ENCODE results near the gene SLC35A3.

- TF ChIP-seq CTCF (conservative IDR thresholded peaks at IDR 0.05; ENCODE audit: low read depth, low read length) (no peak), MXI1 (IDR thresholded peaks at IDR 0.05; ENCODE audit: borderline replicate concordance, low read depth, low read length) (no peak), BHLHE40 (IDR thresholded peaks at IDR 0.05; ENCODE audit: low read depth, low read length) (no peak), POLR2A (IDR thresholded peaks at IDR 0.05; ENCODE audit: low read depth, low read length) (no peak), USF2 (IDR thresholded peaks at IDR 0.05; ENCODE audit: low read depth, low read length) (no peak), NFE2L2 (IDR thresholded peaks at IDR 0.05; ENCODE audit: low read depth, low read length) (no peak), RAD21 (IDR thresholded peaks at IDR 0.05; ENCODE audit: low read length) (no peak), MAFK (IDR thresholded peaks at IDR 0.05; ENCODE audit: low read depth, low read length) (no peak), CEBPB (IDR thresholded peaks at IDR 0.05; ENCODE audit: low read depth, low read length) (no peak), RFX5 (IDR thresholded peaks at IDR 0.05; ENCODE audit: low read depth, low read length) (no peak), CHD1 (IDR thresholded peaks at IDR 0.05; ENCODE audit: low read depth, low read length) (no peak), RCOR1 (IDR thresholded peaks at IDR 0.05; ENCODE audit: insufficient replicate concordance, low read length) (no peak), ELK1 (IDR thresholded peaks at IDR 0.05; ENCODE audit: borderline replicate concordance, low read depth, low read length) (no peak), MAZ (IDR thresholded peaks at IDR 0.05; ENCODE audit: borderline replicate concordance, low read depth, low read length) (no peak)
Observed at GRCh38 chr1:99957818-99958217, 12.0 kb upstream of the SLC35A3 start.
